ENCODE measurements around the gene UTP25. TPM values are rescaled to one million over a fixed set of nuclear protein-coding genes. Genes with fewer than 3 reads are reported as not detected.

Gene UTP25
- total RNA-seq, 1 experiment from 2014 or later, result 4.8 TPM

DNA sequence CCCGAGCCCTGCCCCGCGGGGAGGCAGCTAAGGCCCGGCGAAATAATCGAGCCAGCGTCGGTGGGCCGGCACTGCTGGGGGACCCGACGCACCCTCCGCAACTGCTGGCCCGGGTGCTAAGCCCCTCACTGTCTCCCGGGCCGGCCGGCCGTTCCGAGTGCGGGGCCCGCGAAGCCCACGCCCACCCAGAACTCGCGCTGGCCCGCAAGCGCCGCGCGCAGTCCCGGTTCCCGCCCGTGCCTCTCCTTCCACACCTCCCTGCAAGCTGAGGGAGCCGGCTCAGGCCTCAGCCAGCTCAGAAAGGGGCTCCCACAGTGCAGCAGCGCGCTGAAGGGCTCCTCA is 61.3 kb downstream of the UTP25 start:
- DNase-seq (ENCODE audit: low spot score), result no peak
- Mint-ChIP-seq H3K4me3 (no peak overlapping the region), H3K27ac (no peak overlapping the region), H3K27me3 (ENCODE audit: low read depth) (no peaks in the 10 kb centered on the region; the same call in 1 of the 2 replicates), H3K9me3 (peaks cover 6% of the 10 kb centered on the region), H3K36me3 (no peaks in the 10 kb centered on the region), H3K4me1 (peaks cover 2% of the 10 kb centered on the region)
- ATAC-seq, result no peak
- ChIA-PET POLR2A (no interaction called here), CTCF (interaction anchor here (0.8 to 3.5 kb wide), 3 partner anchors 11 to 34 kb away, joined by 3 to 20 read pairs (median 5); no protein-coding TSS in a partner anchor)
- TF ChIP-seq ZNF219 (CRISPR knock-in tag; IDR thresholded peaks at IDR 0.05; ENCODE audit: borderline replicate concordance) (no peak), ESRRA (CRISPR knock-in tag; IDR thresholded peaks at IDR 0.05; ENCODE audit: borderline replicate concordance) (no peak), NR2C2 (CRISPR knock-in tag; IDR thresholded peaks at IDR 0.05) (no peak), JAZF1 (CRISPR knock-in tag; IDR thresholded peaks at IDR 0.05) (no peak), E2F5 (CRISPR knock-in tag; IDR thresholded peaks at IDR 0.05) (no peak), PRRX2 (CRISPR knock-in tag; IDR thresholded peaks at IDR 0.05) (no peak), MYBL2 (CRISPR knock-in tag; IDR thresholded peaks at IDR 0.05) (no peak), ZNF512 (CRISPR knock-in tag; IDR thresholded peaks at IDR 0.05; ENCODE audit: borderline replicate concordance) (no peak), STAT6 (CRISPR knock-in tag; conservative IDR thresholded peaks at IDR 0.05; ENCODE audit: low read depth) (no peak), GTF2I (CRISPR knock-in tag; conservative IDR thresholded peaks at IDR 0.05) (no peak)
- TF ChIP-seq, protein P1, sequence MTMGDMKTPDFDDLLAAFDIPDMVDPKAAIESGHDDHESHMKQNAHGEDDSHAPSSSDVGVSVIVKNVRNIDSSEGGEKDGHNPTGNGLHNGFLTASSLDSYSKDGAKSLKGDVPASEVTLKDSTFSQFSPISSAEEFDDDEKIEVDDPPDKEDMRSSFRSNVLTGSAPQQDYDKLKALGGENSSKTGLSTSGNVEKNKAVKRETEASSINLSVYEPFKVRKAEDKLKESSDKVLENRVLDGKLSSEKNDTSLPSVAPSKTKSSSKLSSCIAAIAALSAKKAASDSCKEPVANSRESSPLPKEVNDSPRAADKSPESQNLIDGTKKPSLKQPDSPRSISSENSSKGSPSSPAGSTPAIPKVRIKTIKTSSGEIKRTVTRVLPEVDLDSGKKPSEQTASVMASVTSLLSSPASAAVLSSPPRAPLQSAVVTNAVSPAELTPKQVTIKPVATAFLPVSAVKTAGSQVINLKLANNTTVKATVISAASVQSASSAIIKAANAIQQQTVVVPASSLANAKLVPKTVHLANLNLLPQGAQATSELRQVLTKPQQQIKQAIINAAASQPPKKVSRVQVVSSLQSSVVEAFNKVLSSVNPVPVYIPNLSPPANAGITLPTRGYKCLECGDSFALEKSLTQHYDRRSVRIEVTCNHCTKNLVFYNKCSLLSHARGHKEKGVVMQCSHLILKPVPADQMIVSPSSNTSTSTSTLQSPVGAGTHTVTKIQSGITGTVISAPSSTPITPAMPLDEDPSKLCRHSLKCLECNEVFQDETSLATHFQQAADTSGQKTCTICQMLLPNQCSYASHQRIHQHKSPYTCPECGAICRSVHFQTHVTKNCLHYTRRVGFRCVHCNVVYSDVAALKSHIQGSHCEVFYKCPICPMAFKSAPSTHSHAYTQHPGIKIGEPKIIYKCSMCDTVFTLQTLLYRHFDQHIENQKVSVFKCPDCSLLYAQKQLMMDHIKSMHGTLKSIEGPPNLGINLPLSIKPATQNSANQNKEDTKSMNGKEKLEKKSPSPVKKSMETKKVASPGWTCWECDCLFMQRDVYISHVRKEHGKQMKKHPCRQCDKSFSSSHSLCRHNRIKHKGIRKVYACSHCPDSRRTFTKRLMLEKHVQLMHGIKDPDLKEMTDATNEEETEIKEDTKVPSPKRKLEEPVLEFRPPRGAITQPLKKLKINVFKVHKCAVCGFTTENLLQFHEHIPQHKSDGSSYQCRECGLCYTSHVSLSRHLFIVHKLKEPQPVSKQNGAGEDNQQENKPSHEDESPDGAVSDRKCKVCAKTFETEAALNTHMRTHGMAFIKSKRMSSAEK (CRISPR knock-in tag; IDR thresholded peaks at IDR 0.05; ENCODE audit: borderline replicate concordance), result no peak

GRCh38 chr1:209890641-209891330 is 63.0 kb downstream of the UTP25 start:
- ChIA-PET POLR2A (no interaction called here), CTCF (interaction anchor here (1.0 to 3.5 kb wide), 2 partner anchors 9 to 15 kb away, joined by 3 to 20 read pairs; no protein-coding TSS in a partner anchor)
- no peak overlapping the region for H3K4me3 Mint-ChIP-seq
- no peak for ATAC-seq
- peaks cover 6% of the 10 kb centered on the region for H3K9me3 Mint-ChIP-seq
- no peak overlapping the region for H3K27ac Mint-ChIP-seq
- H3K4me1 Mint-ChIP-seq, result no peaks in the 10 kb centered on the region
- DNase-seq (ENCODE audit: low spot score), result no peak
- TF ChIP-seq ZNF396 (CRISPR knock-in tag; IDR thresholded peaks at IDR 0.05; ENCODE audit: borderline replicate concordance) (no peak), ZNF512 (CRISPR knock-in tag; IDR thresholded peaks at IDR 0.05; ENCODE audit: borderline replicate concordance) (no peak), CDX4 (CRISPR knock-in tag; IDR thresholded peaks at IDR 0.05; ENCODE audit: borderline replicate concordance) (no peak), ZNF138 (CRISPR knock-in tag; conservative IDR thresholded peaks at IDR 0.05) (no peak), CBFB (CRISPR knock-in tag; IDR thresholded peaks at IDR 0.05; ENCODE audit: low read depth) (no peak), GABPB1 (CRISPR knock-in tag; IDR thresholded peaks at IDR 0.05) (no peak)
- H3K27me3 Mint-ChIP-seq (ENCODE audit: low read depth), result no peaks in the 10 kb centered on the region; the same call in 1 of the 2 replicates
- H3K36me3 Mint-ChIP-seq, result no peaks in the 10 kb centered on the region
